Measurements from ENCODE around the gene HOXA11.

HOXA11 gene

GRCh38 chr7:27180431-27181420, 4.3 kb downstream of the HOXA11 start:
- DNase-seq (ENCODE audit: low read depth) = no peak
- no peak for TF ChIP-seq POLR2A (IDR thresholded peaks at IDR 0.05; ENCODE audit: extremely low read depth, insufficient read length)
- TF ChIP-seq, protein P1, sequence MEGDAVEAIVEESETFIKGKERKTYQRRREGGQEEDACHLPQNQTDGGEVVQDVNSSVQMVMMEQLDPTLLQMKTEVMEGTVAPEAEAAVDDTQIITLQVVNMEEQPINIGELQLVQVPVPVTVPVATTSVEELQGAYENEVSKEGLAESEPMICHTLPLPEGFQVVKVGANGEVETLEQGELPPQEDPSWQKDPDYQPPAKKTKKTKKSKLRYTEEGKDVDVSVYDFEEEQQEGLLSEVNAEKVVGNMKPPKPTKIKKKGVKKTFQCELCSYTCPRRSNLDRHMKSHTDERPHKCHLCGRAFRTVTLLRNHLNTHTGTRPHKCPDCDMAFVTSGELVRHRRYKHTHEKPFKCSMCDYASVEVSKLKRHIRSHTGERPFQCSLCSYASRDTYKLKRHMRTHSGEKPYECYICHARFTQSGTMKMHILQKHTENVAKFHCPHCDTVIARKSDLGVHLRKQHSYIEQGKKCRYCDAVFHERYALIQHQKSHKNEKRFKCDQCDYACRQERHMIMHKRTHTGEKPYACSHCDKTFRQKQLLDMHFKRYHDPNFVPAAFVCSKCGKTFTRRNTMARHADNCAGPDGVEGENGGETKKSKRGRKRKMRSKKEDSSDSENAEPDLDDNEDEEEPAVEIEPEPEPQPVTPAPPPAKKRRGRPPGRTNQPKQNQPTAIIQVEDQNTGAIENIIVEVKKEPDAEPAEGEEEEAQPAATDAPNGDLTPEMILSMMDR (IDR thresholded peaks at IDR 0.05; ENCODE audit: low read depth, low read length) = no peak
- TF ChIP-seq MAX (IDR thresholded peaks at IDR 0.05; ENCODE audit: low read depth, low read length) = no peak
- TF ChIP-seq MYC (IDR thresholded peaks at IDR 0.05; ENCODE audit: low read depth, low read length) = no peak
- H3K4me3 ChIP-seq (ENCODE audit: low read depth, low read length) = no peak overlapping the region

GRCh38 chr7:27179503-27180430, 5.3 kb downstream of the HOXA11 start:
- TF ChIP-seq MAX (IDR thresholded peaks at IDR 0.05; ENCODE audit: low read depth, low read length) = peak; percentile 56
- 0 out of 2 replicates have a peak, but pooled peaks have one; percentile 12 for TF ChIP-seq MYC (IDR thresholded peaks at IDR 0.05; ENCODE audit: low read depth, low read length)
- TF ChIP-seq, protein P1 (IDR thresholded peaks at IDR 0.05; ENCODE audit: low read depth, low read length) = peak; percentile 96
- TF ChIP-seq POLR2A (IDR thresholded peaks at IDR 0.05; ENCODE audit: extremely low read depth, insufficient read length) = no peak
- no peak overlapping the region for H3K4me3 ChIP-seq (ENCODE audit: low read depth, low read length)
- peak; percentile 89 for DNase-seq (ENCODE audit: low read depth)

DNA sequence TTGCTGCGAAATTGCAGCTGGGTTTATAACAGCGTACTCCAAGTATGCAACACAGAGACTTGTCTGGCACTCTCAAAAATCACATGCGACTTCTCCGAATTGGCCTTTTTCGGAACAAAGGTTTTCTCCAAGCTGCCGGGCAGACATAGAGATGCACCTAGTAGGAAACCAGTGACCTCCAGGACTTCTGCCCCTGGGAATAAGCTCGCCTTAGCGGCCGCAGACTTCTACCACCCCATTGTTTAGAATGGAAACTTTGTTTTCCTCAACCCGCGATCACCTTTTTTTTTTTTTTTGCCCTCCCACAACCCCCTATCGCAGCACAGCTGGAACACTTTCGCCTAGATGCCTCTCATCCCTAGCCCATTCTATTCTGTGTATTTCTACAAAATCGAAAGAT, 6.0 kb downstream of the HOXA11 start:
- H3K4me3 ChIP-seq (ENCODE audit: low read depth, low read length) = no peak overlapping the region
- DNase-seq (ENCODE audit: low read depth) = no peak
- TF ChIP-seq POLR2A (IDR thresholded peaks at IDR 0.05; ENCODE audit: extremely low read depth, insufficient read length) (no peak), MAX (IDR thresholded peaks at IDR 0.05; ENCODE audit: low read depth, low read length) (no peak), MYC (IDR thresholded peaks at IDR 0.05; ENCODE audit: low read depth, low read length) (no peak)
- TF ChIP-seq, protein P1 (IDR thresholded peaks at IDR 0.05; ENCODE audit: low read depth, low read length) = no peak

DNA sequence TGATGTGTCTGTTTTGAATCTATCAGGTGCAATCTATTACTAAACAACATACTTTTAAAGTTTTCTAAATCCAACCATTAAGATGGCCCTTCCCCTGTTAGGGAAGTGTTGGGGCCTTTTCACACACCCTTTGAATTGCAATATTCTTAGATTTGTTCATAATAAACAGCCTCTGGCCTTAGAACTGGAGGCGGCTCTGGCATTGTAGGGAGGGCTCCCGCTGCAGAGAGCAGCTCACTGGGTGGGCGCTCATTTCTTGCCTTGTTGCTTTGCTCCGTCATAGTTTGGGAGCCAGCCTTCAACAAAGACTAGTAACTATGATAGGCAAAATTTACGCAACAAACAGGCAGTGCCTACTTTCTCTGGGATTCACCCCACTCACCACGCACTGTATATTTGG, 6.7 kb downstream of the HOXA11 start:
- TF ChIP-seq POLR2A (IDR thresholded peaks at IDR 0.05; ENCODE audit: extremely low read depth, insufficient read length) (no peak), MYC (IDR thresholded peaks at IDR 0.05; ENCODE audit: low read depth, low read length) (no peak), MAX (IDR thresholded peaks at IDR 0.05; ENCODE audit: low read depth, low read length) (no peak)
- TF ChIP-seq, protein P1 (IDR thresholded peaks at IDR 0.05; ENCODE audit: low read depth, low read length) = no peak
- H3K4me3 ChIP-seq (ENCODE audit: low read depth, low read length) = no peak overlapping the region
- DNase-seq (ENCODE audit: low read depth) = no peak

GRCh38 chr7:27177795-27178320, 7.2 kb downstream of the HOXA11 start:
- H3K4me3 ChIP-seq (ENCODE audit: low read depth, low read length) = no peak overlapping the region
- TF ChIP-seq, protein P1 (IDR thresholded peaks at IDR 0.05; ENCODE audit: low read depth, low read length) = no peak
- TF ChIP-seq POLR2A (IDR thresholded peaks at IDR 0.05; ENCODE audit: extremely low read depth, insufficient read length) (no peak), MYC (IDR thresholded peaks at IDR 0.05; ENCODE audit: low read depth, low read length) (no peak), MAX (IDR thresholded peaks at IDR 0.05; ENCODE audit: low read depth, low read length) (no peak)
- no peak for DNase-seq (ENCODE audit: low read depth)
